MM.1S (cell line): ENCODE data around the gene MARCHF10.
"Not testable (repeated sequence)": the region's sequence is repeated elsewhere in the genome, so short reads cannot be mapped to it uniquely, and the experiment has no call there.

ENCODE experiments used
- DNase-seq: peaks from one replicate; pipeline ENCODE4 v3.0.0-alpha.2; 2015
- H2AFZ ChIP-seq: fragments of 300-600 bp; sonication (generic); 2 replicates; pipeline ENCODE4 v1.6.0; 2016; ENCODE audit warnings: antibody characterized with exemption, low read length
- H3F3A ChIP-seq: fragments of 300-600 bp; sonication (generic); 2 replicates; pipeline ENCODE4 v1.6.1; 2016; ENCODE audit warnings: mild to moderate bottlenecking, antibody characterized with exemption, low read length, moderate library complexity, mixed read lengths; ENCODE audit not compliant: insufficient read depth
- H3K27ac ChIP-seq: fragments of 300-600 bp; sonication (generic); 2 replicates; pipeline ENCODE4 v1.5.1; 2016; ENCODE audit warnings: mild to moderate bottlenecking, low read length
- H3K27me3 ChIP-seq: fragments of 300-600 bp; sonication (generic); replicated peaks from 2 replicates; pipeline ENCODE4 v1.6.0; 2016; ENCODE audit warnings: low read length; ENCODE audit not compliant: insufficient read depth
- H3K36me3 ChIP-seq: fragments of 300-600 bp; sonication (generic); replicated peaks from 2 replicates; pipeline ENCODE4 v1.6.1; 2016; ENCODE audit warnings: mild to moderate bottlenecking, low read length, mixed read lengths; ENCODE audit not compliant: insufficient read depth
- H3K4me1 ChIP-seq: fragments of 300-600 bp; sonication (generic); 2 replicates; pipeline ENCODE4 v1.6.1; 2016; ENCODE audit warnings: low read length, mixed read lengths
- H3K4me2 ChIP-seq: fragments of 300-600 bp; sonication (generic); 2 replicates; pipeline ENCODE4 v1.6.0; 2016; ENCODE audit warnings: low read depth, low read length
- H3K4me3 ChIP-seq: fragments of 300-600 bp; sonication (generic); 2 replicates; pipeline ENCODE4 v1.5.1; 2016; ENCODE audit warnings: low read length, mixed read lengths
- H3K79me2 ChIP-seq: fragments of 300-600 bp; sonication (generic); 2 replicates; pipeline ENCODE4 v1.6.1; 2016; ENCODE audit warnings: mixed run types, low read length, mixed read lengths
- H3K9ac ChIP-seq: fragments of 300-600 bp; sonication (generic); 2 replicates; pipeline ENCODE4 v1.6.1; 2016; ENCODE audit warnings: low read length, mixed read lengths
- H3K9me2 ChIP-seq: fragments of 300-600 bp; sonication (generic); replicated peaks from 2 replicates; pipeline ENCODE4 v1.6.1; 2016; ENCODE audit warnings: mild to moderate bottlenecking, low read length, mixed read lengths; ENCODE audit not compliant: insufficient read depth
- H3K9me3 ChIP-seq: fragments of 300-600 bp; sonication (generic); replicated peaks from 2 replicates; pipeline ENCODE4 v1.6.1; 2016; ENCODE audit warnings: mild to moderate bottlenecking, low read length, mixed read lengths; ENCODE audit not compliant: insufficient read depth
- H4K20me1 ChIP-seq: fragments of 300-600 bp; sonication (generic); 2 replicates; pipeline ENCODE4 v1.6.1; 2016; ENCODE audit warnings: mild to moderate bottlenecking, low read length, moderate library complexity, mixed read lengths; ENCODE audit not compliant: insufficient read depth
- EZH2 ChIP-seq: fragments of 300-600 bp; sonication (generic); optimal IDR thresholded peaks from 2 replicates; pipeline ENCODE3; 2017; ENCODE audit warnings: low read depth, mild to moderate bottlenecking, antibody characterized with exemption, low read length, mixed read lengths
- EZH2phosphoT487 ChIP-seq: fragments of 300-600 bp; sonication (generic); IDR thresholded peaks from 2 replicates; pipeline ENCODE4 v1.6.1; 2018; ENCODE audit warnings: antibody characterized with exemption, low read length
- TF ChIP-seq, protein P1 (sequence below): fragments of 300-600 bp; sonication (generic); IDR thresholded peaks from 2 replicates; pipeline ENCODE4 v1.5.1; 2016; ENCODE audit warnings: antibody characterized with exemption, low read length, mixed read lengths

MARCHF10 gene

DNA sequence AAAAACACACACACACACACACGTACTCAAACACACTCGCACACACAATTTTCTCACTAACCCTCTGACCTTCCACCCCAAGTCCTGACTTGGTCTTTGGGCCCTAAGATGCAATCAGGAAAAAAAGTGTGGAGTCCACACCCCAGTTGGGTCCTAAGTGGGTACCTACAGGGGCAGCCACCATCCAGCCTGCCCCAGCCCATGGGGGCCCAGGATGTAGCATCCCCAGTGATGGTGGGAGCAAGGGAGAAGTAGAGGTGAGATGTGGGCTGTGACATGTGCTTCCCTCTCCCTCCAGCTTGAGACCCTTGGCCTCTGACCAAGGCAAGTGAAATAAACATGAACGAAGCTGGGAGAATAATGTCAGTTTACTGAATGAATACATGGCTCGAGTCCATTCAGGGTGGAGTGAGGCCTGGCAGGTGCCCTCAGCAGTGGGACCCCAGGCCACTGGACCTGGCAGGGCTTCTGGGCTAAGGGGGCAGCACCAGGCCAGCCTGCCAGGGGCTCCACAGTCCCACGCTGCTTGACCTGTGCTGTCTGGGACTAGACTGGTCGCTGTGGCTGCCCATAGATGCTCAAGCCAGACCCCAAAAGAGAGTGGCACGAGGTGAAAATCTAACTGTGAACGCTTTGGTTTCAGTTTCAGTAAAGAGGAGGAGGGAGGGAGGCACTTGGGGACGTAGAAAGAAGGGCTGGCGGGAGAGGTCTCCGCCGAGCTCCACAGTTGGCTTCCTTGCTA, 107.0 kb downstream of the MARCHF10 start:
- Histone ChIP-seq H3K27ac (no peak overlapping the region), H3K4me1 (peaks cover 21% of the 10 kb centered on the region), H2AFZ (peak overlapping the region; percentile 84), H3K4me2 (peak overlapping the region; percentile 78; the same call in 1 of the 2 replicates), H3K9me3 (no peaks in the 10 kb centered on the region), H3K4me3 (peak overlapping the region; percentile 43; the same call in 1 of the 2 replicates), H3K9me2 (no peaks in the 10 kb centered on the region), H3K27me3 (peaks cover 23% of the 10 kb centered on the region), H3F3A (no peaks in the 10 kb centered on the region), H4K20me1 (no peaks in the 10 kb centered on the region), H3K79me2 (no peaks in the 10 kb centered on the region), H3K36me3 (no peaks in the 10 kb centered on the region), H3K9ac (peak overlapping the region; percentile 16; the same call in 1 of the 2 replicates)
- DNase-seq, result peak; percentile 35
- TF ChIP-seq EZH2 (no peak), EZH2phosphoT487 (no peak)
- TF ChIP-seq, protein P1, sequence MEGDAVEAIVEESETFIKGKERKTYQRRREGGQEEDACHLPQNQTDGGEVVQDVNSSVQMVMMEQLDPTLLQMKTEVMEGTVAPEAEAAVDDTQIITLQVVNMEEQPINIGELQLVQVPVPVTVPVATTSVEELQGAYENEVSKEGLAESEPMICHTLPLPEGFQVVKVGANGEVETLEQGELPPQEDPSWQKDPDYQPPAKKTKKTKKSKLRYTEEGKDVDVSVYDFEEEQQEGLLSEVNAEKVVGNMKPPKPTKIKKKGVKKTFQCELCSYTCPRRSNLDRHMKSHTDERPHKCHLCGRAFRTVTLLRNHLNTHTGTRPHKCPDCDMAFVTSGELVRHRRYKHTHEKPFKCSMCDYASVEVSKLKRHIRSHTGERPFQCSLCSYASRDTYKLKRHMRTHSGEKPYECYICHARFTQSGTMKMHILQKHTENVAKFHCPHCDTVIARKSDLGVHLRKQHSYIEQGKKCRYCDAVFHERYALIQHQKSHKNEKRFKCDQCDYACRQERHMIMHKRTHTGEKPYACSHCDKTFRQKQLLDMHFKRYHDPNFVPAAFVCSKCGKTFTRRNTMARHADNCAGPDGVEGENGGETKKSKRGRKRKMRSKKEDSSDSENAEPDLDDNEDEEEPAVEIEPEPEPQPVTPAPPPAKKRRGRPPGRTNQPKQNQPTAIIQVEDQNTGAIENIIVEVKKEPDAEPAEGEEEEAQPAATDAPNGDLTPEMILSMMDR, result no peak

DNA sequence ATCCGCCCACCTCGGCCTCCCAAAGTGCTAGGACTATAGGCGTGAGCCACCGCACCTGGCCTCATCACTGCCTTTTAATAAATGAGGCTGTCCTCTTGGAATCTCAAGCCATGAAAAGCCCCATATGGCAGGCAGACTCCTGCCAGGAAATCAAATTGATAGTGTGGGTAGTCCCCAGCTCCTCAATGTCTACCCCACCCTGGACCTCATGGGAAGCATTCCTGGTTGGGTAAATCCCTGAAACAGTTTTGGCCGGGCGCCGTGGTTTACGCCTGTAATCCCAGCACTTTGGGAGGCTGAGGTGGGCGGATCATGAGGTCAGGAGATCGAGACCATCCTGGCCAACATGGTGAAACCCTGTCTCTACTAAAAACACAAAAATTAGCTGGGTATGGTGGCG, 109.7 kb downstream of the MARCHF10 start:
- H3K9me3 ChIP-seq, H3K27ac ChIP-seq, DNase-seq, H3K9me2 ChIP-seq, H2AFZ ChIP-seq, H3K27me3 ChIP-seq, H3K4me3 ChIP-seq, H3F3A ChIP-seq, H4K20me1 ChIP-seq, H3K79me2 ChIP-seq, H3K36me3 ChIP-seq, H3K9ac ChIP-seq, H3K4me2 ChIP-seq: not testable (repeated sequence)
- peaks cover 18% of the 10 kb centered on the region for H3K4me1 ChIP-seq

DNA sequence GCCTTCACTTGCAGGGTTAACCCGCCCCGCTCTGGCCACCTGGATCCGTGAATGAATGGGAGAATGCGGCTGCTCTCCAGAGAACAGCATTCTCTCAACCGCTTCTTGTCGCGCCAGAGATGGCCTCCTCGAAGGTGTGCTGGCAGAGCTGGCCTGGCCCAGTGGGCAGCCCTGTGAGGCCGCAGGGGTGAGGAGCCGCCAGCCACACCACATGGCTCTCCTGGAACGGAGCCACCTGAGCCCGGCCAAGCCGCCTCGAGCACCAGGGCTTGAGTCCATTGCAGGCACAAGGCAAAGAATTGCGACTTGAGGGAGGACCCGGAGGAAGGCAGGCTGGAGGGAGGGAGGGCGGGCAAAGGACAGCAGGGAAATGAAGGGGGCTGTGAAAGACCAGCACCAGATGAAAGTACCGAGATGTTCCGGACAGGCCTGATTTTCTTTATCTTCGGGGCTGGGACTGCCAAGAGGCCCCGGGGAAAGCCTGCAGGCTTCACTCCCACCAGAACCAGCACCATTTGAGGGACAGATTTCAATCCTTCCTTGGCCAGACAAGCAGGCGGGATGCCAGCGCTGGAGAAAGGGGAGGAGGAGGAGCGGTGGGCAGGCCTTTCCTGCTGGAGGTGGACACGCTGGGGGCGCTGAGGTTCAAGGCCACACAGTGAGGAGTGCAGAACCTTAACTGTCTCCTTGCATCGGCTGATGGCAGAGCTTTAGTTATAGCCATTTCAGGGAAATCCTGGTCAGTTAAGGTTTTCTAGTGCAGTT, 111.2 kb downstream of the MARCHF10 start:
- no peak overlapping the region for H3K27ac ChIP-seq
- H3K4me3 ChIP-seq, result no peak overlapping the region
- H3K4me1 ChIP-seq, result peaks cover 9% of the 10 kb centered on the region
- H3K9me2 ChIP-seq, result no peaks in the 10 kb centered on the region
- no peaks in the 10 kb centered on the region for H3F3A ChIP-seq
- no peaks in the 10 kb centered on the region for H3K79me2 ChIP-seq
- no peaks in the 10 kb centered on the region for H3K9me3 ChIP-seq
- H2AFZ ChIP-seq, result no peak overlapping the region
- 0 out of 2 replicates have a peak, but pooled peaks cover 7% of the 10 kb centered on the region for H3K27me3 ChIP-seq
- no peak overlapping the region for H3K4me2 ChIP-seq
- no peak for TF ChIP-seq EZH2phosphoT487
- no peaks in the 10 kb centered on the region for H4K20me1 ChIP-seq
- H3K9ac ChIP-seq, result no peak overlapping the region
- no peak for DNase-seq
- no peaks in the 10 kb centered on the region for H3K36me3 ChIP-seq

GRCh38 chr17:62696256-62696655, 111.9 kb downstream of the MARCHF10 start:
- Histone ChIP-seq H3K9me2 (no peaks in the 10 kb centered on the region), H2AFZ (no peak overlapping the region), H4K20me1 (no peaks in the 10 kb centered on the region), H3K4me3 (no peak overlapping the region), H3F3A (no peaks in the 10 kb centered on the region), H3K27ac (no peak overlapping the region), H3K9ac (no peak overlapping the region), H3K79me2 (no peaks in the 10 kb centered on the region), H3K4me2 (no peak overlapping the region), H3K27me3 (0 out of 2 replicates have a peak, but pooled peaks cover 7% of the 10 kb centered on the region), H3K9me3 (no peaks in the 10 kb centered on the region), H3K4me1 (peaks cover 4% of the 10 kb centered on the region), H3K36me3 (no peaks in the 10 kb centered on the region)
- DNase-seq, result no peak
- TF ChIP-seq EZH2, result no peak
- TF ChIP-seq, protein P1, result no peak
- no peak for TF ChIP-seq EZH2phosphoT487

GRCh38 chr17:62695093-62695738, 112.9 kb downstream of the MARCHF10 start:
- not testable (repeated sequence) for H3K79me2 ChIP-seq, H4K20me1 ChIP-seq, H3K4me3 ChIP-seq, H3K9ac ChIP-seq, H3F3A ChIP-seq, H3K4me2 ChIP-seq, DNase-seq, H3K27ac ChIP-seq, H3K9me3 ChIP-seq, H3K9me2 ChIP-seq, H2AFZ ChIP-seq, H3K27me3 ChIP-seq, H3K36me3 ChIP-seq, H3K4me1 ChIP-seq
